B cell (primary cell): ENCODE results near the gene ZNF93.

ENCODE experiments used
- CTCF ChIP-seq: fragments of 200-600 bp; IDR thresholded peaks from one replicate; pipeline ENCODE4 v1.8.0; 2022; ENCODE audit warnings: antibody characterized with exemption, mild to moderate bottlenecking
- EZH2 ChIP-seq: IDR thresholded peaks from 2 replicates; pipeline ENCODE4 v1.6.1; 2012; ENCODE audit warnings: borderline replicate concordance, low read depth, mild to moderate bottlenecking, moderate library complexity, low read length; ENCODE audit not compliant: insufficient read depth, poor library complexity, severe bottlenecking

GRCh38 chr19:19858751-19859150 is 42.0 kb upstream of the ZNF93 start:
- TF ChIP-seq CTCF (no peak), EZH2 (no peak)
